ENCODE data around the gene ZNF544.
"Not testable (repeated sequence)": the region's sequence is repeated elsewhere in the genome, so short reads cannot be mapped to it uniquely, and the experiment has no call there.

ZNF544 gene

GRCh38 chr19:58305065-58305931 is 76.6 kb downstream of the ZNF544 start, which contains the start of gene ERVK3-1:
Gene ERVK3-1, plus strand, starts transcription at chr19:58305377. Its CDS starts 6,792 bp downstream, at chr19:58312169.
- Histone ChIP-seq H3K4me3 (ENCODE audit: insufficient read depth, low read length, poor library complexity, severe bottlenecking) (peak within 1 kb of the TSS; percentile 71), H3K27ac (ENCODE audit: low read depth, low read length) (peak within 1 kb of the TSS; percentile 47), H3K4me2 (ENCODE audit: low read depth, low read length, poor library complexity, severe bottlenecking) (peak within 1 kb of the TSS; percentile 93), H3K79me2 (ENCODE audit: insufficient read depth, low read length) (peaks cover 41% of the 10 kb centered on the region), H3K27me3 (ENCODE audit: low read length) (no peaks in the 10 kb centered on the region), H3F3A (ENCODE audit: insufficient read depth) (peaks cover 16% of the 10 kb centered on the region), H3K9me3 (ENCODE audit: insufficient read depth, low read length) (no peaks in the 10 kb centered on the region), H3K36me3 (ENCODE audit: low read length) (peaks cover 24% of the 10 kb centered on the region), H3K9ac (ENCODE audit: low read length) (peak within 1 kb of the TSS; percentile 74), H3K9me2 (replicated peaks; ENCODE audit: insufficient read depth, low read length) (no peaks in the 10 kb centered on the region), H4K20me1 (ENCODE audit: low read depth, low read length) (0 out of 2 replicates have a peak, but pooled peaks cover 2% of the 10 kb centered on the region), H2AFZ (ENCODE audit: low read depth, low read length, severe bottlenecking) (peak within 1 kb of the TSS; percentile 92)
- TF ChIP-seq EZH2phosphoT487 (conservative IDR thresholded peaks at IDR 0.05; ENCODE audit: low read length) (no peak), CTCF (IDR thresholded peaks at IDR 0.05; ENCODE audit: insufficient read depth, low read length, poor library complexity, severe bottlenecking) (no peak)

- H3K27ac ChIP-seq (ENCODE audit: low read depth, low read length) = peak overlapping the region; percentile 32; the same call in 1 of the 2 replicates
- H4K20me1 ChIP-seq (ENCODE audit: low read depth, low read length) = 0 out of 2 replicates have a peak, but pooled peaks cover 2% of the 10 kb centered on the region
- no peak overlapping the region for H2AFZ ChIP-seq (ENCODE audit: low read depth, low read length, severe bottlenecking)
- no peaks in the 10 kb centered on the region for H3K27me3 ChIP-seq (ENCODE audit: low read length)
- TF ChIP-seq CTCF (IDR thresholded peaks at IDR 0.05; ENCODE audit: insufficient read depth, low read length, poor library complexity, severe bottlenecking) = no peak
- peaks cover 24% of the 10 kb centered on the region for H3K36me3 ChIP-seq (ENCODE audit: low read length)
- H3K9ac ChIP-seq (ENCODE audit: low read length) = peak overlapping the region; percentile 74
- no peaks in the 10 kb centered on the region for H3K9me2 ChIP-seq (replicated peaks; ENCODE audit: insufficient read depth, low read length)
- H3K4me2 ChIP-seq (ENCODE audit: low read depth, low read length, poor library complexity, severe bottlenecking) = peak overlapping the region; percentile 72
- H3K9me3 ChIP-seq (ENCODE audit: insufficient read depth, low read length) = no peaks in the 10 kb centered on the region
- peak overlapping the region; percentile 71 for H3K4me3 ChIP-seq (ENCODE audit: insufficient read depth, low read length, poor library complexity, severe bottlenecking)
- H3K79me2 ChIP-seq (ENCODE audit: insufficient read depth, low read length) = peaks cover 41% of the 10 kb centered on the region
- H3F3A ChIP-seq (ENCODE audit: insufficient read depth) = peaks cover 16% of the 10 kb centered on the region
Observed at GRCh38 chr19:58305932-58306323, 77.2 kb downstream of the ZNF544 start.

GRCh38 chr19:58307736-58308135 is 79.0 kb downstream of the ZNF544 start:
- Histone ChIP-seq H3K36me3 (ENCODE audit: low read length) (peaks cover 35% of the 10 kb centered on the region), H3K9me3 (ENCODE audit: insufficient read depth, low read length) (no peaks in the 10 kb centered on the region), H2AFZ (ENCODE audit: low read depth, low read length, severe bottlenecking) (no peak overlapping the region), H4K20me1 (ENCODE audit: low read depth, low read length) (peaks cover 2% of the 10 kb centered on the region; the same call in 1 of the 2 replicates), H3K27me3 (ENCODE audit: low read length) (no peaks in the 10 kb centered on the region), H3K27ac (ENCODE audit: low read depth, low read length) (no peak overlapping the region), H3K9ac (ENCODE audit: low read length) (no peak overlapping the region), H3K9me2 (replicated peaks; ENCODE audit: insufficient read depth, low read length) (no peaks in the 10 kb centered on the region), H3F3A (ENCODE audit: insufficient read depth) (peaks cover 8% of the 10 kb centered on the region; the same call in 1 of the 2 replicates), H3K4me3 (ENCODE audit: insufficient read depth, low read length, poor library complexity, severe bottlenecking) (no peak overlapping the region), H3K79me2 (ENCODE audit: insufficient read depth, low read length) (peaks cover 51% of the 10 kb centered on the region), H3K4me2 (ENCODE audit: low read depth, low read length, poor library complexity, severe bottlenecking) (no peak overlapping the region)
- no peak for TF ChIP-seq CTCF (IDR thresholded peaks at IDR 0.05; ENCODE audit: insufficient read depth, low read length, poor library complexity, severe bottlenecking)
- TF ChIP-seq EZH2phosphoT487 (conservative IDR thresholded peaks at IDR 0.05; ENCODE audit: low read length) = no peak

- not testable (repeated sequence) for H3K27ac ChIP-seq (ENCODE audit: low read depth, low read length); H4K20me1 ChIP-seq (ENCODE audit: low read depth, low read length); H3K9me3 ChIP-seq (ENCODE audit: insufficient read depth, low read length); H3F3A ChIP-seq (ENCODE audit: insufficient read depth); H3K4me2 ChIP-seq (ENCODE audit: low read depth, low read length, poor library complexity, severe bottlenecking); H2AFZ ChIP-seq (ENCODE audit: low read depth, low read length, severe bottlenecking); H3K4me3 ChIP-seq (ENCODE audit: insufficient read depth, low read length, poor library complexity, severe bottlenecking); H3K27me3 ChIP-seq (ENCODE audit: low read length); H3K9me2 ChIP-seq (replicated peaks; ENCODE audit: insufficient read depth, low read length); H3K9ac ChIP-seq (ENCODE audit: low read length)
- H3K79me2 ChIP-seq (ENCODE audit: insufficient read depth, low read length) = peaks cover 38% of the 10 kb centered on the region
- peaks cover 42% of the 10 kb centered on the region for H3K36me3 ChIP-seq (ENCODE audit: low read length)
Observed at GRCh38 chr19:58310685-58311084, 82.0 kb downstream of the ZNF544 start.

Data from SU-DHL-6 (cell line).